Endothelial cell of umbilical vein (primary cell): Measurements from ENCODE around the gene DUS1L. TPM values are rescaled to one million over a fixed set of nuclear protein-coding genes. Genes with fewer than 3 reads are reported as not detected.

ENCODE experiments used
- BruUV-seq: library from RNA; stranded (reverse); fragments of 400-500 nt; replicated peaks from 2 replicates; lab custom pipeline; 2021; lab: Mats Ljungman, UMichigan
- CTCF ChIA-PET: fragments of 300-600, 350-600 bp; sonication (Branson Sonifier 250); formaldehyde crosslinking; loops from one replicate; lab custom pipeline; 2021; ENCODE audit warnings: antibody characterized with exemption, inconsistent platforms; lab: Charles Lee
- POLR2A ChIA-PET: fragments of 300-600, 350-600 bp; sonication (Branson Sonifier 250); formaldehyde crosslinking; loops from one replicate; lab custom pipeline; 2021; ENCODE audit warnings: antibody characterized with exemption, inconsistent platforms; lab: Charles Lee
- DNase-seq: peaks from one replicate; pipeline ENCODE4 v3.0.0-alpha.2; 2011; ENCODE audit warnings: low read depth, low spot score
- FAIRE-seq: peaks from 2 replicates; lab custom pipeline; 2011; peaks lifted over from hg19 to GRCh38; lab: Jason Lieb, UNC
- H2AFZ ChIP-seq: 2 replicates; pipeline ENCODE4 v1.6.0; 2012; ENCODE audit warnings: low read depth, low read length, control low read depth, inconsistent platforms
- H3K27ac ChIP-seq: 2 replicates; pipeline ENCODE4 v1.5.1; 2011; ENCODE audit warnings: low read depth, mild to moderate bottlenecking, control low read depth, low read length, moderate library complexity; ENCODE audit not compliant: insufficient read depth
- H3K27me3 ChIP-seq, 2 experiments: 2 replicates each; pipeline versions ENCODE4 v1.6.0 to v1.6.1; 2011; ENCODE audit warnings: low read length in 2 of 2, mixed read lengths in 1 of 2; ENCODE audit not compliant: control insufficient read depth in 2 of 2, insufficient read depth in 2 of 2
- H3K36me3 ChIP-seq, 2 experiments: 2 replicates in 1 of 2; 3 replicates in 1 of 2; pipeline ENCODE4 v1.5.1; 2011; ENCODE audit warnings: low read length in 2 of 2, mild to moderate bottlenecking in 1 of 2, moderate library complexity in 1 of 2; ENCODE audit not compliant: control insufficient read depth in 2 of 2, insufficient read depth in 2 of 2; ENCODE audit errors: extremely low read depth in 1 of 2
- H3K4me1 ChIP-seq: 3 replicates; pipeline ENCODE4 v1.5.1; 2011; ENCODE audit warnings: mild to moderate bottlenecking, low read length; ENCODE audit not compliant: control insufficient read depth, insufficient read depth; ENCODE audit errors: extremely low read depth
- H3K4me2 ChIP-seq: 2 replicates; pipeline ENCODE4 v1.6.1; 2011; ENCODE audit warnings: low read length, control low read depth, mixed read lengths; ENCODE audit not compliant: insufficient read depth
- H3K4me3 ChIP-seq, 3 experiments: fragments of 200-600 bp in 1 of 3; sonication (generic), shearing (Covaris generic) in 1 of 3; replicated peaks in 1 of 3; 2 replicates each; pipeline ENCODE4 v1.5.1; 2011 to 2016; ENCODE audit warnings: control low read depth in 3 of 3, low read length in 3 of 3, mild to moderate bottlenecking in 2 of 3, inconsistent platforms in 1 of 3, low read depth in 1 of 3, moderate library complexity in 1 of 3; ENCODE audit not compliant: insufficient read depth in 1 of 3
- H3K79me2 ChIP-seq: 2 replicates; pipeline ENCODE4 v1.6.0; 2012; ENCODE audit warnings: low read length, inconsistent platforms; ENCODE audit not compliant: control insufficient read depth, insufficient read depth
- H3K9ac ChIP-seq: replicated peaks from 2 replicates; pipeline ENCODE3; 2011; ENCODE audit warnings: low read length, control low read depth; ENCODE audit not compliant: insufficient read depth; ENCODE audit errors: extremely low read depth
- H3K9me1 ChIP-seq: replicated peaks from 3 replicates; pipeline ENCODE4 v1.6.0; 2011; ENCODE audit warnings: mild to moderate bottlenecking, low read length; ENCODE audit not compliant: control insufficient read depth, insufficient read depth; ENCODE audit errors: extremely low read depth
- H3K9me3 ChIP-seq: replicated peaks from 2 replicates; pipeline ENCODE4 v1.5.1; 2012; ENCODE audit warnings: low read length, inconsistent platforms; ENCODE audit not compliant: control insufficient read depth, insufficient read depth
- H4K20me1 ChIP-seq: replicated peaks from 2 replicates; pipeline ENCODE3; 2011; ENCODE audit warnings: mild to moderate bottlenecking, low read length; ENCODE audit not compliant: control insufficient read depth, insufficient read depth; ENCODE audit errors: extremely low read depth
- EZH2 ChIP-seq: IDR thresholded peaks from 2 replicates; pipeline ENCODE4 v1.6.1; 2012; ENCODE audit warnings: borderline replicate concordance, low read depth, mild to moderate bottlenecking, moderate library complexity, low read length, inconsistent platforms; ENCODE audit not compliant: severe bottlenecking
- FOS ChIP-seq: IDR thresholded peaks from 2 replicates; pipeline ENCODE4 v1.6.1; 2011; ENCODE audit warnings: mild to moderate bottlenecking, low read length, moderate library complexity, borderline replicate concordance; ENCODE audit not compliant: insufficient read depth
- GATA2 ChIP-seq: IDR thresholded peaks from 2 replicates; pipeline ENCODE4 v1.7.0; 2011; ENCODE audit warnings: low read depth, mild to moderate bottlenecking, moderate library complexity, mixed read lengths, low read length; ENCODE audit not compliant: insufficient read length, insufficient read depth
- JUN ChIP-seq: IDR thresholded peaks from 2 replicates; pipeline ENCODE4 v1.6.1; 2011; ENCODE audit warnings: borderline replicate concordance, low read depth; ENCODE audit not compliant: insufficient read length, insufficient read depth
- MYC ChIP-seq: IDR thresholded peaks from one replicate; pipeline ENCODE4 v1.6.1; 2011; ENCODE audit warnings: mild to moderate bottlenecking, low read depth, low read length
- POLR2A ChIP-seq: IDR thresholded peaks from 2 replicates; pipeline ENCODE4 v1.6.1; 2012; ENCODE audit warnings: low read depth, mild to moderate bottlenecking, control low read depth, low read length
- POLR2AphosphoS5 ChIP-seq: IDR thresholded peaks from 2 replicates; pipeline ENCODE4 v1.6.1; 2012; ENCODE audit warnings: low read depth, mild to moderate bottlenecking, control low read depth, low read length, moderate library complexity; ENCODE audit not compliant: insufficient read depth
- dilution Hi-C: fragments of 300-500 bp; cut with MboI; formaldehyde crosslinking; loops from one replicate; pipeline ENCODE4 v1.15.0; 2019; ENCODE audit warnings: low sequenced_read_pairs; ENCODE audit not compliant: extremely low pct_ligation_motif_present
- intact Hi-C: fragments of 100-400 bp; cut with micrococcal nuclease; formaldehyde crosslinking; loops from one replicate; pipeline ENCODE4 v1.10.0; 2022
- polyA plus RNA-seq, 4 experiments: library from polyadenylated mRNA; depleted of rRNA in 3 of 4; stranded (reverse) in 3 of 4; unstranded in 1 of 4; fragments of >200 nt; gene quantifications; 2 replicates each; pipeline versions ENCODE4 v1.2.1 to v1.2.3, GENCODE V29; 2011 to 2012; ENCODE audit warnings: missing spikeins in 1 of 4
- total RNA-seq: library from RNA; stranded (reverse); gene quantifications from 2 replicates; pipeline ENCODE4 v1.2.3, GENCODE V29; 2021
- TF ChIP-seq, protein P1 (sequence below): IDR thresholded peaks from 2 replicates; pipeline ENCODE4 v1.6.1; 2011; ENCODE audit not compliant: insufficient read depth, insufficient read length
- TF ChIP-seq, protein P2 (sequence below), 2 donors: IDR thresholded peaks; 1 replicate in 1 of 2; 2 replicates in 1 of 2; pipeline ENCODE4 v1.5.1; 2011; ENCODE audit warnings: low read length in 2 of 2, mild to moderate bottlenecking in 2 of 2, moderate library complexity in 2 of 2, control low read depth in 1 of 2, inconsistent platforms in 1 of 2, low read depth in 1 of 2; ENCODE audit not compliant: insufficient read depth in 1 of 2; ENCODE audit errors: extremely low read depth in 1 of 2

Gene DUS1L
- total and polyA plus RNA-seq, 2 donors (not counting 3 experiments of a cell fraction or from before 2014, with no cell fraction given), result 60.1 to 92.9 TPM

DNA sequence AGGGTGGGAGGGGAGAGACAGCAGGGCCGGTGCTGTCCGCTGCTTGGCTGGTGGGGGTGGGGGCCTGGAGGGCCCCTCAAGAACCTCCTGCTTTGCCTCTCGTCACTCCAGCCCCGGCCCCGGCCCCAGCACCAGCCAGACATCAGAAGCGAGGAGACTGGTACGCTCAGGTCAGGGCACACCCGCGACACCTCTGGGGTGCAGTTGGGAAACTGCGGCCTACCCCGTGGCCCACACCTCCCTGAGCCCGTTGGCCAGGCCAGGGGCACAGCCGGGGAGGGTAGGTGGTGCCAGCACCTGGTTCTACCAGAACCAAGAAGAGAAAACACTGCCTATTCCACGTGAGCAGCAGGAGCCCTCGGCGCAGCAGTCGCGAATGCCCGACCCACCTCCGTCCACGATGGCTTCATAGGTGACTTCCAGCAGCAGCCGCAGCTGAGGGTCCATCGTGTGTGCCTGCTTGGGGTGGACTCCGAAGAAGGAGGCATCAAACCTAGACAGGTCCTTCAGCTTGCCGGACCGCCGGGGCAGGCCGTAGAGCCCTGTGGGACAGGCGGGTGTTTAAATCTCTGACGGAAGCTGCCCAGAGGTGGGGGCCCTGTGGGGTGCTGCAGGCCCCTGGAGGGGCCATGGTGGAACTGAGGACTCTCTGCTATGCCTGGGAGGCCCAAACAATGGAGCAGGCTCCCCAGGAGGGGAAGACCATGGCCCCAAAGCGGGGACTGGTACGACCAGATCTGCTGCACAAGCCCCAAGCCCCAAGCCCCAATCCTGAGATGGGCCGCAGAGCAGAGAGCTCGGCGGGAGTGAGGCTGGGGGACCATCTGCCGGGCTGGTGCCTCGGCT, 29.6 kb upstream of the DUS1L start:
- dilution Hi-C loops, result no loop called here
- POLR2A ChIA-PET, result no interaction called here

More for the DNA sequence above, 29.6 kb upstream of the DUS1L start:
- Histone ChIP-seq H3K9me3 (no peaks in the 10 kb centered on the region), H3K9me1 (no peaks in the 10 kb centered on the region), H3K4me3 (no peak overlapping the region), H3K4me2 (no peak overlapping the region), H2AFZ (no peak overlapping the region), H3K27me3 (no peaks in the 10 kb centered on the region), H3K9ac (no peak overlapping the region), H3K79me2 (peaks cover 57% of the 10 kb centered on the region), H4K20me1 (no peaks in the 10 kb centered on the region), H3K4me1 (peaks cover 20% of the 10 kb centered on the region), H3K27ac (no peak overlapping the region), H3K36me3 (peaks cover 27 to 38% of the 10 kb centered on the region in 2 experiments)
- intact Hi-C loops, result loop anchor here (5.0 kb wide), 2 partner anchors 118 to 132 kb away; partner anchors contain the start of genes ASPSCR1 and SLC16A3
- no peak for TF ChIP-seq JUN
- TF ChIP-seq, protein P1, sequence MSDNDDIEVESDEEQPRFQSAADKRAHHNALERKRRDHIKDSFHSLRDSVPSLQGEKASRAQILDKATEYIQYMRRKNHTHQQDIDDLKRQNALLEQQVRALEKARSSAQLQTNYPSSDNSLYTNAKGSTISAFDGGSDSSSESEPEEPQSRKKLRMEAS, result no peak
- no peak for TF ChIP-seq GATA2
- TF ChIP-seq EZH2, result no peak
- TF ChIP-seq, protein P2, sequence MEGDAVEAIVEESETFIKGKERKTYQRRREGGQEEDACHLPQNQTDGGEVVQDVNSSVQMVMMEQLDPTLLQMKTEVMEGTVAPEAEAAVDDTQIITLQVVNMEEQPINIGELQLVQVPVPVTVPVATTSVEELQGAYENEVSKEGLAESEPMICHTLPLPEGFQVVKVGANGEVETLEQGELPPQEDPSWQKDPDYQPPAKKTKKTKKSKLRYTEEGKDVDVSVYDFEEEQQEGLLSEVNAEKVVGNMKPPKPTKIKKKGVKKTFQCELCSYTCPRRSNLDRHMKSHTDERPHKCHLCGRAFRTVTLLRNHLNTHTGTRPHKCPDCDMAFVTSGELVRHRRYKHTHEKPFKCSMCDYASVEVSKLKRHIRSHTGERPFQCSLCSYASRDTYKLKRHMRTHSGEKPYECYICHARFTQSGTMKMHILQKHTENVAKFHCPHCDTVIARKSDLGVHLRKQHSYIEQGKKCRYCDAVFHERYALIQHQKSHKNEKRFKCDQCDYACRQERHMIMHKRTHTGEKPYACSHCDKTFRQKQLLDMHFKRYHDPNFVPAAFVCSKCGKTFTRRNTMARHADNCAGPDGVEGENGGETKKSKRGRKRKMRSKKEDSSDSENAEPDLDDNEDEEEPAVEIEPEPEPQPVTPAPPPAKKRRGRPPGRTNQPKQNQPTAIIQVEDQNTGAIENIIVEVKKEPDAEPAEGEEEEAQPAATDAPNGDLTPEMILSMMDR (IDR thresholded peaks at IDR 0.05; ENCODE audit: extremely low read depth in 1 of 2, insufficient read depth in 1 of 2, low read depth in 1 of 2, low read length in 2 of 2), result no peak
- no peak for TF ChIP-seq POLR2AphosphoS5
- no peak for TF ChIP-seq POLR2A
- TF ChIP-seq FOS, result no peak
- TF ChIP-seq MYC, result no peak
- CTCF ChIA-PET, result interaction anchor here (0.8 to 1.2 kb wide), 3 partner anchors 57 to 65 kb away, joined by 3 to 6 read pairs (median 4); partner anchors contain the start of gene DCXR
- DNase-seq (no peak), FAIRE-seq (no peak)
- BruUV-seq, result no TSS peak
